ENCODE results near the gene COL27A1. TPM values are rescaled to one million over a fixed set of nuclear protein-coding genes. Genes with fewer than 3 reads are reported as not detected.

COL27A1 gene
- total and polyA plus RNA-seq, 2 donors (not counting 1 experiment from before 2014, with no cell fraction given): 0.16 to 0.27 TPM

DNA sequence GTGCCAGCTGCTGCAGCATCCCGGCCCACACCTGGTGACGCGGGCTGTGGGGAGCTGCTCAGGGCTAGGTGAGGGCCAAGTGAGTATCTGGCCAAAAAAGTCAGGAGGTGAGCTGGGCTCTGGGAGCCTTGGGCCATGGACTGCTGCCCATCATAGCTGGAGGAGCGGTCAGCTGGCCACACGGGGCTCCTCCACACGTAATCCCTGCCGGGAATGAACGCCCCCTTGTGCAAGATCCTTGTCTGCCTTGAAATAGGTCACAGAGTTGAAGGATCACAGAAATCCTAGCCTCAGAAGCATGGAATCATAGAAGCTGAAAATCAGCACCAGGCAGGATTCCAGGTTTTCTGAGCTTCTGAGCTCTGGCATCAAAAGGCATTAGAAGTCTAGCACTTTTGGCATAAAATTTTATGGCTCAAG lies 16.8 kb upstream of the COL27A1 start:
- Histone ChIP-seq H4K20me1 (ENCODE audit: control insufficient read depth, insufficient read depth, low read length, poor library complexity, severe bottlenecking) (no peaks in the 10 kb centered on the region), H3K4me2 (replicated peaks; ENCODE audit: low read depth, low read length, poor library complexity, severe bottlenecking) (no peak overlapping the region), H3K9me3 (ENCODE audit: control extremely low read depth in 1 of 3, control insufficient read depth in 2 of 3, insufficient read depth in 1 of 3, low read length in 2 of 3) (peaks cover 0 to 3% (median 0%) of the 10 kb centered on the region in 3 donors), H2AFZ (ENCODE audit: insufficient read depth, low read depth, low read length, poor library complexity, severe bottlenecking) (no peak overlapping the region), H3K9ac (ENCODE audit: low read length) (no peak overlapping the region), H3K36me3 (replicated peaks in 1 of 2; ENCODE audit: control extremely low read depth in 1 of 2, control insufficient read depth in 1 of 2, extremely low read depth in 1 of 2, insufficient read depth in 2 of 2, low read length in 1 of 2) (no peaks in the 10 kb centered on the region), H3K27me3 (replicated peaks in 1 of 4; ENCODE audit: control extremely low read depth in 1 of 4, control insufficient read depth in 3 of 4, insufficient read depth in 4 of 4, low read length in 3 of 4) (peaks cover 0 to 16% (median 0%) of the 10 kb centered on the region in 4 experiments), H3K4me3 (ENCODE audit: control extremely low read depth in 1 of 5, extremely low read depth in 1 of 5, insufficient read depth in 1 of 5, low read depth in 2 of 5, low read length in 4 of 5) (no peak overlapping the region), H3K4me1 (ENCODE audit: control insufficient read depth in 2 of 2, insufficient read depth in 2 of 2, low read length in 2 of 2) (no peaks in the 10 kb centered on the region), H3K27ac (ENCODE audit: low read length in 2 of 2) (no peak overlapping the region), H3K79me2 (ENCODE audit: control insufficient read depth, insufficient read depth, low read length) (no peaks in the 10 kb centered on the region)
- 95% methylated on average over 8 of the region's 8 CpGs for WGBS (ENCODE audit: insufficient coverage)
- ATAC-seq (ENCODE audit: low read depth): no peak
- Mint-ChIP-seq H3K9me3 (ENCODE audit: insufficient read depth) (no peaks in the 10 kb centered on the region), H3K4me3 (no peak overlapping the region), H3K27me3 (peaks cover 44% of the 10 kb centered on the region), H3K4me1 (no peaks in the 10 kb centered on the region), H3K27ac (no peak overlapping the region)
- intact Hi-C loops (cut with micrococcal nuclease): no loop called here
- DNase-seq: no peak
- TF ChIP-seq, protein P1, sequence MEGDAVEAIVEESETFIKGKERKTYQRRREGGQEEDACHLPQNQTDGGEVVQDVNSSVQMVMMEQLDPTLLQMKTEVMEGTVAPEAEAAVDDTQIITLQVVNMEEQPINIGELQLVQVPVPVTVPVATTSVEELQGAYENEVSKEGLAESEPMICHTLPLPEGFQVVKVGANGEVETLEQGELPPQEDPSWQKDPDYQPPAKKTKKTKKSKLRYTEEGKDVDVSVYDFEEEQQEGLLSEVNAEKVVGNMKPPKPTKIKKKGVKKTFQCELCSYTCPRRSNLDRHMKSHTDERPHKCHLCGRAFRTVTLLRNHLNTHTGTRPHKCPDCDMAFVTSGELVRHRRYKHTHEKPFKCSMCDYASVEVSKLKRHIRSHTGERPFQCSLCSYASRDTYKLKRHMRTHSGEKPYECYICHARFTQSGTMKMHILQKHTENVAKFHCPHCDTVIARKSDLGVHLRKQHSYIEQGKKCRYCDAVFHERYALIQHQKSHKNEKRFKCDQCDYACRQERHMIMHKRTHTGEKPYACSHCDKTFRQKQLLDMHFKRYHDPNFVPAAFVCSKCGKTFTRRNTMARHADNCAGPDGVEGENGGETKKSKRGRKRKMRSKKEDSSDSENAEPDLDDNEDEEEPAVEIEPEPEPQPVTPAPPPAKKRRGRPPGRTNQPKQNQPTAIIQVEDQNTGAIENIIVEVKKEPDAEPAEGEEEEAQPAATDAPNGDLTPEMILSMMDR (IDR thresholded peaks at IDR 0.05): no peak
- no peak for TF ChIP-seq EZH2 (IDR thresholded peaks at IDR 0.05; ENCODE audit: borderline replicate concordance, insufficient read depth, low read depth, low read length, poor library complexity, severe bottlenecking)
- ChIA-PET POLR2A (no interaction called here), CTCF (no interaction called here)

DNA sequence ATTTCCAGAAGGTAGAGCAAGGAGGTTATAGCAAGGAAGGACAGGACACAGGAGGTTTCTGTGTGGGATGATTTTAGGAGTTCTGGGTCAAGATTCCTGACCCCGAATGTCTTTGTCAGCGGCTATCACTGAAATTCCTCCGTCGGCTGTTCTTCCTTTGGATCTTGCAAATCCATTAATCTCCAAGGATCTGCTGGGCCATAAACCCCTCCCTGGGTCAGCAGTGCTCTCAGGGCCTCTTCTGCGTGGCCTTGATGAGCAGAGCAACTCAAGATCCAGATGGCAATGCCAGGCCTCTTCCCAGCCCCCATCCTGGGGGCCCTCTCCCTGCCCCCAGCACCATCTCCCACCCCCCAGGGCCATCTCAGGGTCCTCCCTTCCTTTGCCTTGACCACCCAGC lies 16.3 kb upstream of the COL27A1 start:
- Histone ChIP-seq H3K4me3 (ENCODE audit: control extremely low read depth in 1 of 5, extremely low read depth in 1 of 5, insufficient read depth in 1 of 5, low read depth in 2 of 5, low read length in 4 of 5) (no peak overlapping the region), H4K20me1 (ENCODE audit: control insufficient read depth, insufficient read depth, low read length, poor library complexity, severe bottlenecking) (no peaks in the 10 kb centered on the region), H2AFZ (ENCODE audit: insufficient read depth, low read depth, low read length, poor library complexity, severe bottlenecking) (no peak overlapping the region), H3K27ac (ENCODE audit: low read length in 2 of 2) (no peak overlapping the region), H3K79me2 (ENCODE audit: control insufficient read depth, insufficient read depth, low read length) (no peaks in the 10 kb centered on the region), H3K4me1 (ENCODE audit: control insufficient read depth in 2 of 2, insufficient read depth in 2 of 2, low read length in 2 of 2) (no peaks in the 10 kb centered on the region), H3K9ac (ENCODE audit: low read length) (no peak overlapping the region), H3K36me3 (replicated peaks in 1 of 2; ENCODE audit: control extremely low read depth in 1 of 2, control insufficient read depth in 1 of 2, extremely low read depth in 1 of 2, insufficient read depth in 2 of 2, low read length in 1 of 2) (no peaks in the 10 kb centered on the region), H3K9me3 (ENCODE audit: control extremely low read depth in 1 of 3, control insufficient read depth in 2 of 3, insufficient read depth in 1 of 3, low read length in 2 of 3) (peaks cover 0 to 3% (median 0%) of the 10 kb centered on the region in 3 donors), H3K4me2 (replicated peaks; ENCODE audit: low read depth, low read length, poor library complexity, severe bottlenecking) (no peak overlapping the region), H3K27me3 (replicated peaks in 1 of 4; ENCODE audit: control extremely low read depth in 1 of 4, control insufficient read depth in 3 of 4, insufficient read depth in 4 of 4, low read length in 3 of 4) (peaks cover 0 to 16% (median 0%) of the 10 kb centered on the region in 4 experiments)
- ChIA-PET POLR2A (no interaction called here), CTCF (no interaction called here)
- WGBS (ENCODE audit: insufficient coverage): 90% methylated on average over 5 of the region's 5 CpGs
- H3K27ac Mint-ChIP-seq: no peak overlapping the region
- H3K4me1 Mint-ChIP-seq: no peaks in the 10 kb centered on the region
- H3K4me3 Mint-ChIP-seq: no peak overlapping the region
- peaks cover 43% of the 10 kb centered on the region for H3K27me3 Mint-ChIP-seq
- intact Hi-C loops (cut with micrococcal nuclease): no loop called here
- DNase-seq (no peak), ATAC-seq (ENCODE audit: low read depth) (no peak)
- no peaks in the 10 kb centered on the region for H3K9me3 Mint-ChIP-seq (ENCODE audit: insufficient read depth)
- no peak for TF ChIP-seq EZH2 (IDR thresholded peaks at IDR 0.05; ENCODE audit: borderline replicate concordance, insufficient read depth, low read depth, low read length, poor library complexity, severe bottlenecking)
- TF ChIP-seq, protein P1 (IDR thresholded peaks at IDR 0.05): no peak
